ENCODE measurements around the gene CYS1. TPM values are rescaled to one million over a fixed set of nuclear protein-coding genes. Genes with fewer than 3 reads are reported as not detected.
"Not testable (repeated sequence)": the region's sequence is repeated elsewhere in the genome, so short reads cannot be mapped to it uniquely, and the experiment has no call there.

The CYS1 gene
- total RNA-seq, 2 donors from 2014 or later = not detected

GRCh38 chr2:10119027-10119325 is 38.8 kb upstream of the CYS1 start:
- Mint-ChIP-seq H3K36me3 (ENCODE audit: low read depth) (no peaks in the 10 kb centered on the region), H3K4me1 (peaks cover 24% of the 10 kb centered on the region), H3K4me3 (no peak overlapping the region), H3K27me3 (peaks cover 9% of the 10 kb centered on the region), H3K27ac (no peak overlapping the region)
- DNase-seq (no peak), ATAC-seq (no peak)
- no peaks in the 10 kb centered on the region for H3K9me3 ChIP-seq (ENCODE audit: control insufficient read depth, low read length, poor library complexity, severe bottlenecking)

GRCh38 chr2:10109311-10109710 is 29.1 kb upstream of the CYS1 start:
- no peaks in the 10 kb centered on the region for H3K9me3 ChIP-seq (ENCODE audit: control insufficient read depth, low read length, poor library complexity, severe bottlenecking)
- H3K4me1 Mint-ChIP-seq = no peaks in the 10 kb centered on the region
- H3K36me3 Mint-ChIP-seq (ENCODE audit: low read depth) = peaks cover 2% of the 10 kb centered on the region
- no peak overlapping the region for H3K4me3 Mint-ChIP-seq
- no peak for DNase-seq
- H3K27me3 Mint-ChIP-seq = no peaks in the 10 kb centered on the region
- no peak overlapping the region for H3K27ac Mint-ChIP-seq
- ATAC-seq = no peak

DNA sequence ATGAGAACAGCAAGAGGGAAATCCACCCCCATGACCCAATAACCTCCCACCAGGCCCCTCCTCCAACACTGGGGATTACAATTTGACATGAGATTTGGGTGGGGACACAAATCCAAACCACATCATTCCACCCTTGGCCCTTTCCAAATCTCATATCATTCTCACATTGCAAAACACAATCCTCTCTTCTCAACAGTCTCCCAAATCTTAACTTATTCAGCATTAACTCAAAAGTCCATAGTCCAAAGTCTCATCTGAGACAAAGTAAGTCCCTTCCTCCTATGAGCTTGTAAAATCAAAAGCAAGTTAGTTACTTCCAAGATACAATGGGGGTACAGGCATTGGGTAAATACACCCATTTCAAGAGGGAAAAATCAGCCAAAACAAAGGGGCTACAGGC is 24.7 kb upstream of the CYS1 start:
- not testable (repeated sequence) for H3K27ac Mint-ChIP-seq; DNase-seq; ATAC-seq; H3K4me1 Mint-ChIP-seq; H3K9me3 ChIP-seq (ENCODE audit: control insufficient read depth, low read length, poor library complexity, severe bottlenecking); H3K4me3 Mint-ChIP-seq; H3K36me3 Mint-ChIP-seq (ENCODE audit: low read depth)
- peaks cover 13% of the 10 kb centered on the region for H3K27me3 Mint-ChIP-seq

DNA sequence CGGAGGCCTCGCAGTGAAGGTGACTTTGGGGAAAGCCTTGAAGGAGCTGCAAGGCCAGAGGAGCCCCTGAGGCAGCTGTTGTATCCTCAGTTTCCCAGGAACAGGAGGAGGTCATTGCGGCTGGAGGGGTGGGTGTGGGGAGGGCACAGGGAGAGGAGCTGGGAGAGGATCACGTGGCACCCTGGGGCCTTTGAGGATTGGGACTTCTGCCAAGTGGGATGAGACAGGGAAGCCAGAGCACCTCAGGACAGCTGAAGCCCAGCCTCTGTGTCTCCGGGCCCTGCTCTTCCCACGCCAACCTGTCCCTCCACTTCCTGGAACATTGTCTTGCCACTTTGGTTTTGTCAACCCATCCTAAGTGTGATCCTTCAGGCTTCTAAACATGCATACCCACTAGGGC is 23.0 kb upstream of the CYS1 start:
- no peak for ATAC-seq
- no peak overlapping the region for H3K4me3 Mint-ChIP-seq

DNA sequence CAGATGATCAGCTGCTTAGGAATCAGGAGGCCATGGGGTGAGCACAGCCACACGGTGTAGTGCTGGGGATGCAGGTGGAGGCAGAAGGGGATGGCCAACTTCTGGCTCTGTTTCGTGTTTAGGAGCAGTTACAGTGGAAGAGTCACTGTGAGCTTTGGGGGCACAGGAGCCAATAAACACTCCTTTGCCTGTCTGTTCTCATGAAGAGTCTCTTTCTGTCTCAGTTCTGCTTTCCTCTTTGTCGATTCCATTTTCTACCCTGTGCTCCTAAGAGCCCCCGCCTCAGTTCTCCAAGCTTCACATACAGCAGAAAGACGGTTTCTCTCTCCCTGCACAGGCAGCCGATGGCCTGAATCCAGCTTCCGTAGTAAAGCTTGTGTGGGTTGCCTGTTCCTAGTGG is 21.3 kb upstream of the CYS1 start:
- H3K27me3 Mint-ChIP-seq = peaks cover 25% of the 10 kb centered on the region
- ATAC-seq = no peak
- H3K9me3 ChIP-seq (ENCODE audit: control insufficient read depth, low read length, poor library complexity, severe bottlenecking) = no peaks in the 10 kb centered on the region
- H3K27ac Mint-ChIP-seq = no peak overlapping the region
- peaks cover 2% of the 10 kb centered on the region for H3K36me3 Mint-ChIP-seq (ENCODE audit: low read depth)
- no peak overlapping the region for H3K4me3 Mint-ChIP-seq
- peaks cover under 1% of the 10 kb centered on the region for H3K4me1 Mint-ChIP-seq
- no peak for DNase-seq

More for the DNA sequence above, 23.0 kb upstream of the CYS1 start:
- Mint-ChIP-seq H3K36me3 (ENCODE audit: low read depth) (peaks cover 2% of the 10 kb centered on the region), H3K4me1 (no peaks in the 10 kb centered on the region), H3K27ac (no peak overlapping the region), H3K27me3 (peaks cover 14% of the 10 kb centered on the region)
- H3K9me3 ChIP-seq (ENCODE audit: control insufficient read depth, low read length, poor library complexity, severe bottlenecking) = no peaks in the 10 kb centered on the region
- no peak for DNase-seq

DNA sequence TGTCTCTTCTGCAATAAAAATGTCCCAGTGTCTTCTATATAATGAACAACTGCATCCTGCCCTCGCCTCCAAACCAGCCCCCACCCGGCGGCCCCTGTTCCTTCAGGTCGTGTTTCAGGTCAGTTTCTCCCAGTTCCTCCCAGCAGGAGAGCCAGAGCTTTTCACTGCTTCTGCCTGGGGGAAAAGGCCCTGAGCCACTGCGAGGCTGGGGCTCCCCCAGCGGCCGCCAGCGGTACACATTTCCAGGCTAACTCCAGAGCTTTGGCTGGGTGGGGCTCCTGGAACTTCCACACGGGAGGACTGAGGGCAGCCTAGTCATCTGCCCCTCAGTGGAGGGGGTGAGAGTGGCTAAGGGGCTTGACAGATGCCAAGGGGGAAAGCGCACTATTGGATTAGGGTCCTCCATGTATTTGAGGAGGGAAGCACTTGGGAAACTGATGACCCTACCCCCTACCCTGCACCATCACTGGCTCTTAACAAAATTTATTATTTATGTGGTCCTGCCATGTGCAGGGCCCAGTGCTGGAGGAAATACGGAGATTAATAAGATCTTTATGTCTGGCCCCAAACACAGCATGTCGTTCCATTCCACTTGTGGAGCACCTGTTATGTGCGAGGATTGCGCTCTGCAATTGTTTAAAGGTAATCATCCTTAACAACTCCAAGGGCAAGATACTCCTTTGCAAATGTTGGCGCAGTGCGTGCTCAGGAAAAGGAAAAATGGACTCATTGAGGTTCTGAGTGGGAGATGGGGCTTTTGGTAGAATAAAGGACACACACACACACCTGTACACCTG is 17.3 kb upstream of the CYS1 start:
- H3K36me3 Mint-ChIP-seq (ENCODE audit: low read depth) = no peaks in the 10 kb centered on the region
- DNase-seq (peak; percentile 23 to 29 (median 26)), ATAC-seq (peak; percentile 70)
- H3K4me3 Mint-ChIP-seq = no peak overlapping the region
- peaks cover 47% of the 10 kb centered on the region for H3K27me3 Mint-ChIP-seq
- H3K27ac Mint-ChIP-seq = no peak overlapping the region
- no peaks in the 10 kb centered on the region for H3K9me3 ChIP-seq (ENCODE audit: control insufficient read depth, low read length, poor library complexity, severe bottlenecking)
- H3K4me1 Mint-ChIP-seq = peaks cover 2% of the 10 kb centered on the region

- Mint-ChIP-seq H3K4me3 (no peak overlapping the region), H3K27ac (no peak overlapping the region), H3K36me3 (ENCODE audit: low read depth) (no peaks in the 10 kb centered on the region), H3K4me1 (peaks cover 2% of the 10 kb centered on the region), H3K27me3 (peaks cover 53% of the 10 kb centered on the region)
- no peak for DNase-seq
- H3K9me3 ChIP-seq (ENCODE audit: control insufficient read depth, low read length, poor library complexity, severe bottlenecking) = no peaks in the 10 kb centered on the region
- no peak for ATAC-seq
Measured at GRCh38 chr2:10096641-10097040, 16.4 kb upstream of the CYS1 start.

- Mint-ChIP-seq H3K27me3 (peaks cover 58% of the 10 kb centered on the region), H3K4me1 (peaks cover 6% of the 10 kb centered on the region), H3K4me3 (no peak overlapping the region), H3K36me3 (ENCODE audit: low read depth) (no peaks in the 10 kb centered on the region), H3K27ac (no peak overlapping the region)
- H3K9me3 ChIP-seq (ENCODE audit: control insufficient read depth, low read length, poor library complexity, severe bottlenecking) = no peaks in the 10 kb centered on the region
- DNase-seq = no peak
- ATAC-seq = no peak
Measured at GRCh38 chr2:10095175-10095574, 15.0 kb upstream of the CYS1 start.

- H3K27ac Mint-ChIP-seq = peak overlapping the region; percentile 57
- H3K9me3 ChIP-seq (ENCODE audit: control insufficient read depth, low read length, poor library complexity, severe bottlenecking) = no peaks in the 10 kb centered on the region
- ATAC-seq (no peak), DNase-seq (no peak)
- peaks cover 67% of the 10 kb centered on the region for H3K27me3 Mint-ChIP-seq
- H3K4me1 Mint-ChIP-seq = peaks cover 6% of the 10 kb centered on the region
- no peak overlapping the region for H3K4me3 Mint-ChIP-seq
- H3K36me3 Mint-ChIP-seq (ENCODE audit: low read depth) = no peaks in the 10 kb centered on the region
Measured at GRCh38 chr2:10094271-10094814, 14.1 kb upstream of the CYS1 start.

- H3K27ac Mint-ChIP-seq; H3K36me3 Mint-ChIP-seq (ENCODE audit: low read depth); ATAC-seq; H3K9me3 ChIP-seq (ENCODE audit: control insufficient read depth, low read length, poor library complexity, severe bottlenecking); DNase-seq; H3K4me1 Mint-ChIP-seq: not testable (repeated sequence)
- H3K27me3 Mint-ChIP-seq = peaks cover 69% of the 10 kb centered on the region
- peak overlapping the region; percentile 26 for H3K4me3 Mint-ChIP-seq
Measured at GRCh38 chr2:10091889-10092244, 11.7 kb upstream of the CYS1 start.

GRCh38 chr2:10091182-10091888 is 11.1 kb upstream of the CYS1 start:
- peaks cover 4% of the 10 kb centered on the region for H3K4me1 Mint-ChIP-seq
- H3K27ac Mint-ChIP-seq = no peak overlapping the region
- peaks cover 4% of the 10 kb centered on the region for H3K36me3 Mint-ChIP-seq (ENCODE audit: low read depth)
- peak overlapping the region; percentile 71 for H3K4me3 Mint-ChIP-seq
- DNase-seq = no peak
- peaks cover 75% of the 10 kb centered on the region for H3K27me3 Mint-ChIP-seq
- ATAC-seq = peak; percentile 39
- no peaks in the 10 kb centered on the region for H3K9me3 ChIP-seq (ENCODE audit: control insufficient read depth, low read length, poor library complexity, severe bottlenecking)

DNA sequence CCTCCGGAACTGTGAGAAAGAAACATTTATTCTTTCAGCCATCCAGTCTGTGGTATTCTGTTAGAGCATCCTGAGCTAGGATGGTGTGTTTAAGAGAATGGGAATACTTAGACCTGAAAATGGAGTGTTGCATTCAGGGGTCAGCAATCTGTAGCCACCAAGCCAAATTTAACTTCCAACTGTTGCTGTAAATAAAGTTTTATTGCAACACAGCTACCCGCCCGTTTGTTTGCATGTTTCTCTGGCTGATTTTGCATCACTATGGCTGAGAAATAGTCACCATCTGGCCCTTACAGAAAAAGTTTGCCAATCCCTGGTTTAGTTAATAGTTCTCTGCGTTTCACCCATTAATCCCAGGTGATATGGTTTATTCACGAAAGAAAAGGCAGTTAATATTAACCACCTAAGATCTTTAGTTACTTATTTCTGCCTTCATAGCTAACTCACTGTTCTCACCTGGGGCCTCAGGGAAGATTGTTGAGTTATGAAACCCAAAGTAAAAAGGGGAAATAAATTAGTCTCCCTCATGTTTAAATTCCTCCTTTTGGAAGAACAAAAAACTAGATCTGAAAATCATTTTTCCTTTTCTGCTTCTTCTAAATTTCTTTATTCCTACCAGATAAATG is 9.5 kb upstream of the CYS1 start:
- Mint-ChIP-seq H3K4me3 (no peak overlapping the region), H3K36me3 (ENCODE audit: low read depth) (peaks cover 4% of the 10 kb centered on the region), H3K4me1 (peaks cover 4% of the 10 kb centered on the region), H3K27ac (no peak overlapping the region), H3K27me3 (peaks cover 79% of the 10 kb centered on the region)
- H3K9me3 ChIP-seq (ENCODE audit: control insufficient read depth, low read length, poor library complexity, severe bottlenecking) = no peaks in the 10 kb centered on the region
- ATAC-seq = no peak
- DNase-seq = no peak

GRCh38 chr2:10087360-10087759 is 7.1 kb upstream of the CYS1 start:
- peaks cover 4% of the 10 kb centered on the region for H3K36me3 Mint-ChIP-seq (ENCODE audit: low read depth)
- ATAC-seq = no peak
- H3K27me3 Mint-ChIP-seq = peaks cover 78% of the 10 kb centered on the region
- H3K27ac Mint-ChIP-seq = no peak overlapping the region
- DNase-seq = no peak
- H3K9me3 ChIP-seq (ENCODE audit: control insufficient read depth, low read length, poor library complexity, severe bottlenecking) = no peaks in the 10 kb centered on the region
- peaks cover 10% of the 10 kb centered on the region for H3K4me1 Mint-ChIP-seq
- no peak overlapping the region for H3K4me3 Mint-ChIP-seq

Measured in T-helper 17 cell (primary cell).